Activated T-helper 9 cell treated with anti-CD3 and anti-CD28 coated beads, Interleukin-2, amount 50 U/mL, for 16 hours (primary cell): Measurements from ENCODE around the gene PFDN1.

Experiments used
- DNase-seq: peaks from one replicate; pipeline ENCODE4 v3.0.0-alpha.2; 2020; ENCODE audit warnings: low read depth

Gene PFDN1

GRCh38 chr5:140259500-140259899, 43.4 kb downstream of the PFDN1 start:
- DNase-seq: no peak

- DNase-seq: no peak
These were observed 44.0 kb downstream of the PFDN1 start for GRCh38 chr5:140258873-140259272.

DNA sequence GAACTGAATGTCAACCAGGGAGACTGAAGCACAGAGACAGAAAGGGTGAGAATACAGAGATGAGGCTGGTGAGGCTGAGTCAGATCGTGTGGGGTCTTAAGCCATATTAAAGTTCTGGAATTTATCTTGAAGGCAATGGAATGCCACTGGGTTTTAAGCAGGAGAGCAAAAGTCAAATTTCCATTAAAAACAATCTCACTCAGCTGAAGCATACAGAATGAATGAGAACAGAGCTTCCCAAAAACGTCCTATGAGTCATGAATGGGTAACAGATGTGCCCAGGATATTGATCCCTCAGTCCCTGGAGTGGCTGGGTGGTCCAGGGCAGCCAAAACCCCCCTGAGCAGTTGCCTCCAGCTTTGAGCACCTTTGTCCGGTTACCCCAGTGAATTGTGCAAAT, 44.9 kb downstream of the PFDN1 start:
- no peak for DNase-seq

DNA sequence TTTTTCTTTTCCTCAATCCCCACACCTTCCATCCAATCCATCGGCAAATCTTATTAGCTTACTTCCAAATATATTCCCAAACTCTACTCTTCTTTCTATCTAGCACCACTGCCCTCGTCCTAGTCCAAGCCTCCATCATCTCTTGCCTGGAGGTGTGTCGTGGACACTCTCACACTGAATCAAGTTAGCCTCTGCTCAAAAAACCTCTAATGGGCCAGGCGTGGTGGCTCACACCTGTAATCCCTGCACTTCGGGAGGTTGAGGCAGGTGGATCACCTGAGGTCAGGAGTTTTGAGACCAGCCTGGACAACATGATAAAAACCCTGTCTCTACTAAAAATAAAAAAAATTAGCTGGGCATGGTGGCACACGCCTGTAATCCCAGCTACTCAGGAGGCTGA, 46.2 kb downstream of the PFDN1 start:
- DNase-seq: no peak

DNA sequence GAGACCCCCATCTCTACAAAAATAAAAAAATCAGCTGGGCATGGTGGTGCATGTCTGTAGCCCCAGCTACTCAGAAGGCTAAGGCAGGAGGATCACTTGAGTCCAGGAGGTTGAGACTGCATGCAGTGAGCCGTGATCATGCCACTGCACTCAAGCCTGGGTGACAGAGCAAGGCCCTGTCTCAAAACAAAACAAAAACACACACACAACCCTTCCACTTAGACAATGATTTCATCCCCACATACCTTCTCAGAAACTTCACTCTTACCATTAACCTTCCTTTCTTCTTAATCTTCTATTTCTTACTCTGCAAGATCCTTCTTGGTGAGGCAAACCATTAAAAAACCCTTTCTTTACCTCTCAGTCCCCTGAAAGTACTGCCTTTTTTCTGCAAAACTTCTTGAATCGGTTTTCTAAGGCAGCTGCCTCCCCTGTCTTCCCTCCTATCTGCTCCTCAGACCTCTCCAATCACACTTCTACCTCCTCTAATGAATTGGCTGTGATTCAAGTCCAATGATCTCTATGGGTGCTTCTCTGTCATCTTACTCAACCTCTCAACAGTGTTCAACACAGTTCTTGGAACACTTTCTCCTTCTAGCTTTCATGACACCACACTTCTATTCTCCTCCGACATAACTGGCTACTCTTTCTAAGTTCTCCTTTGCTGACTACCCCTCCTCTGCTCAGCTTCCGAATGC, 47.3 kb downstream of the PFDN1 start:
- DNase-seq: no peak

DNA sequence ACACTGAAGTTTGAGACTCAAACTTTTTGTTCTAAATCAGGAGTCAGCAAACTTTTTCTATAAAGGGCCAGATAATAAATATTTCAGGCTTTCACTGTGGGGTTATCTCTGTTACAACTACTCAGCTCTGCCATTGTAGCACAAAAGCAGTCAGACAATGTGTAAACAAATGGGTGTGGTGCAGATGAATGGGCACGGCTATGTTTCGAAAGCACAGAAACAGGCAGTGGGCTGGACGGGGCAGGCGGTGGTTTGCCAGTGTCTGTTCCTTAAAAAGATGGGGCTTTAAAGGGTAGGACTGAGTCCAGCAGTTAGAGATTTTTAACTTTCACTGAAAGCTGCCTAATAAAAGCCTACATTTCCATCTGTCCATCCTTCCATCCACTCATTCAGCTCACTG, 48.9 kb downstream of the PFDN1 start:
- DNase-seq: no peak

- DNase-seq: no peak
These were observed 50.3 kb downstream of the PFDN1 start for GRCh38 chr5:140252470-140253126.

- DNase-seq: peak; percentile 49
These were observed 51.4 kb downstream of the PFDN1 start for GRCh38 chr5:140251527-140251973.

DNA sequence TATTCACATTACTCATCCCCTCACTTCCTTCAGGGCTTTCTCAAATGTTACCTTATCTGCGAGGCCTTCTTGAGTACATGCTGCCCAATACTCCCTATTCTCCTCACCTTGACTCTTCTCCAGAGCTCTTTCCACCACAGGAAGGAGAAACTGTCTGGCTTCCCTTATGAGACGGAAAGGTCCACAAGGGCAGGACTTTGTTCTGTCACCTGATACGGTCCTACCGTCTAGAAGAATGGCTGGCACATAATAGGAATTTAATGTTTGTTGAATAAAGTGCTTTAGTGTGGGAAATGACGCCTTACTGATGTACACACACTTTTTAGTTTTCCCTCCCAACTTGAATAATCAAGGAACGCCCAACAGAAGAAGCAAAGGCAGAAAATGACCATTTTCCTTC, 52.5 kb downstream of the PFDN1 start:
- DNase-seq: no peak

DNA sequence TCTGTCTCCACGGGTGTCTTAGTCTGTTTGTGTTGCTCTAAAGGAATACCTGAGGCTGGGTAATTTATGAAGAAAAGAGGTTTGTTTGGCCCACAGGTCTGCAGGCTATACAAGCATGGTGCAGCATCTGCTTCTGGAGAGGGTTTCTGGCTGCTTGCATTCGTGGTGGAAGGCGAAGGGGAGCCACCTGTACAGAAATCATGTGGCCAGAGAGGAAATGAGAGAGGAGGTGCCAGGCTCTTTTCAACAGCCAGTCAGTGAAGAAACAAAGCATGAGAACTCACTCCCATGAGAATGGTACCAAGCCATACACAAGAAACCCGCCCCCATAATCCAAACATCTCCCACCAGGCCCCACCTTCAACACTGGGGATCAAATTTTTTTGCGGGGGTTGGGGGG, 53.4 kb downstream of the PFDN1 start:
- DNase-seq: no peak

GRCh38 chr5:140248414-140248813, 54.5 kb downstream of the PFDN1 start:
- no peak for DNase-seq

DNA sequence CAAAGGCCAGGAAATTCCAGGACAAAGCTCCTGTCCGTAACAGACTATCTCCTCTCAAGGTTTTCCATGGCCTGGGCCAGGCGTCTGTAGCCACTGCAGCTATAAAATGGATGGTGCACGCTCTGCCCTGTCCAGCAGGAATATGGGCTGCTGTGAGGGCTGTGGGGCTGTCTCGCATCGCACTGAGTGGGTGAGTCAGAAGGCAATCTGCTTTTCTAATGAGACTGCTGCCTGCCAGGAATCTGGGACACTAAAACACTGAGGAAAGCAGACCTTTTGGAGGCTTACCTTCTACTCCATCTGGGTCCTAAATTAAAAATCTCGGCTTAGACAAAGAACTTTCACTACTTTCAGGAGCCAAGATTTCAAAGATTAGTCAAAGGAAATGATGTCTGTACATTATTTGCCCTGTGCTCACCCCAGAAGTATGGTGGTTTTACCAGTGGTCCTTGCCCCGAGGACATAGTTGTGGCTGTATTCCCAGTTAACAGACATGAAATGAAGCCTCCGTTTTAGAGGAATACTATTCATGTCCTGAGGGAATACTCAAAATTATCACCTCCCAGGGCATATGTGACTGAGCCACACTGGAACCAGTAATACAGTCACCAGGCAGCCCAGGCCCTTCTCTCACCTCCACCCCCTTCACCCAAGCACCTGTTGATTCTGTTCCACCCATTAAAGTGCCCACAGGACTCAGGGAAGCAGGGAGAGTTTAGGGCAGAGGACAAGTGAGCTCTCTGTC, 56.4 kb downstream of the PFDN1 start:
- no peak for DNase-seq

DNA sequence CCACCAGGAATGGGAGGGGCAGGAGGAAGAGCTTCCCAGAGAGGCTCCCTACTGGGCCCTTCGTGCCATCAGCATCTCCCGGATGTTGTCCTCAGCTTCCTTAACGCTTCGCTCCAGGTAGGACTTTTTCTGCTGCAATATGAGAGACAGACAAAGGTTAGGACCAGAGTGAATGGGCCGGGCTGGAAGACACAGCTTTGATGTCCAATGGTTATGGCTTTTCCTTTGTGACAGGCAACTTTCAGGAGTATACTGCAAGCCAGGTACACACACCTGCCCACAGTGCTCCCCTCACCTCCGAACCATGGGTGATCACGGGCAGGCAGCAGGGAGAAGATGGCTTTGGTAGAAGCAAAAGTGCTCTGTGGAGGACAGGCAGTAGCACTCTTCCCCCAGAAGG, 57.0 kb downstream of the PFDN1 start:
- DNase-seq: no peak

DNA sequence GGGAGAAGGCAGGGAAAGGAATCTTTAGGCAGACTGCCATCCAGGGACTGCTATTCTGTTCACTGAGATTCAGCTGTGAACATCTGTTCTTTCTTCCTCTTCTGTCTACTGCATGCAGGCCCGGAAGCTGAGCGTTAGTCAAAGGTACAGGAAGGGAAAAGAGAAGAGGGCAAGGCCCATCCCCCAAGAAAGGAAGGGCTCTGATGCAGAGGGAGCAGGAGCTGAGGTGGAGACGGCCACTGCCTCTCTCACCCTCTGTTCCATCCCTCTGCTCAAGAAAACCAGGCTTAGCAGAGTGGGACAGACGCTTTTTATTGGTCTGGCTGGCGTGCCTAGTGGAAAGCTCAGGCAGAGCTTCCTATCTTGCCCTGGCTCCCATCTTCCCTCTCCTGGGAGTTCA, 57.6 kb downstream of the PFDN1 start:
- no peak for DNase-seq

GRCh38 chr5:140244525-140245025, 58.3 kb downstream of the PFDN1 start:
- peak; percentile 71 for DNase-seq

GRCh38 chr5:140243706-140244250, 59.1 kb downstream of the PFDN1 start:
- DNase-seq: no peak

- DNase-seq: no peak
These were observed 59.9 kb downstream of the PFDN1 start for GRCh38 chr5:140242890-140243585.

DNA sequence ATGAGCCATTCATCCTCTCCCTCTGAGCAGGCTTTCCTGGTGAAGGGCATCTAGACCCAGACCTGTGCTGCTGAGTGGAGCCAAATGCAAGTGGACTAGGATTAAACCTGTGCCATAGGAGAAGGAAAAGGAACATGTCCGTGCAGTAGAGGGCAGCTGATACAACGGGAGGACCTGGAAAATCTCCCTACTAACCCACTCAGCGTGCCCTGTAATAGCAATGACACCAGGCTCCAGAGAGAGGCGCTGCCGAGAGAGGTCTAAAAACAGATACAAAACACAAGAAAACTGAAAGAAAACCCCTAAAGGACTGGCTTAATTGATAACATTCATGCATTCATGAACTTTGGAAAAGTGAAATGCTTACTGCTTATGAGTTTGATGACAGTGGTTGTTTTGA, 60.8 kb downstream of the PFDN1 start:
- DNase-seq: no peak

GRCh38 chr5:140240987-140241706, 61.8 kb downstream of the PFDN1 start:
- no peak for DNase-seq

DNA sequence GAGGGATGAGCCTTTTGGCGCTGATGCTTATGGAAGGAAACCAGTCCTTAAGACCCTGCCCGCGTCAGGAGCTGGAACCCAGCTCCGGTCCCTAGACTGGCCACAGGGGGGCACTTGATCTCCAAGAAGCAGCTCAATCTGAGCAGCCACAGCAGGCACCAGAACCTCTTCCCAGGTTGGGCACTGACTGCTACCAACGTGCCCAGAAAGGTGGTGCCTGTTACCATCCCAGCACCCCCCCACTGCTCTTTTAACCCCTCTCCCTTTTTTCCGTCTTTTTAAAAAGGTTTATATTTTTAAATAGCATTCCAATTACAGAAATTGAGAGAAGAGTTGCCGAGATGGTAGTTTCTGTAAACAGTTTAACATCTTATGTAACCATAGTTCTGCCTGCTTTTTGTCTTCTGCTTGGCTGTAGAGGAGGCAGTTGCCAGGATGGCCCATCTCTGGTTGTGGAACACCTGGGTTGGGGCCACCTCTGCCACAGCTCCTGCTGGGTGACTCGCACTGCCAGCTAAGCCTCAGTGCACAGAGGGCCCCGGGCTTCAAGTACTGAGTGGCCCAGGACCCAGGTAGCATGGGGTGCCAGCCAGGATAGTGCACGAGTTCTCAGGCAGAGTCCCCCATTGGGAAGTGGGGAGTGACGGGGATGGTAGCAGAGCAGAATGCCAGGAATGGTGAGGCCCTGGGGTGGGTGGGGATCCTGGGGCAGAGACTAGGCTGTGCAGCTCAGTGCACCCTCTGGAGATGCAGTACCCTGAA, 62.8 kb downstream of the PFDN1 start:
- peak; percentile 33 for DNase-seq

DNA sequence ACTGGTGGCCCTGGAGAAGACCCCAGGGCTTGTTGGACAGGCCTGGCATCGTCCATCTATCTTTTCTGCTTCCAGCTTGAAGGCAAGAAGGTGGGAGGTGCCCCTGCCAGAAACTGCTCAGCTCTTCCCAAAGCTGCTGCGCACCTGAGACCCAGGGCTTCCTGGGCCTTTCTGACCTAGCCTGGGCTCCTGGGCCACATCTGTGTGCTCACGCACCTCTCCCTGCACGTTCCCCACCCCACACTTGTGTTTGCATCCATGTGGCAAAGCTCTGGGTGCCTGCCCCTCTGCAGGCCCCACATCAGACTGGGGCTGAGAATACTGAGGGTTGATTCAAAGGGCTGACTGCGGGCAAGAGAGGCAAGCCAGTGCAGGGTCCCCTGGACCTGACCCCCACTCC, 63.4 kb downstream of the PFDN1 start:
- no peak for DNase-seq
